ENCODE measurements around the gene EME1. TPM values are rescaled to one million over a fixed set of nuclear protein-coding genes. Genes with fewer than 3 reads are reported as not detected.
A peak's percentile ranks its signal among the peaks of the same experiment; 100 is the strongest.

Gene EME1
- total and polyA plus RNA-seq, 2 of the 13 experiments (the other 11 are each of a cell fraction or from before 2014, with no cell fraction given) = 20.7 to 24.6 TPM

GRCh38 chr17:50425682-50426471 lies 52.8 kb downstream of the EME1 start, which contains the start of gene ACSF2 (continued):
- TF ChIP-seq ZNF687 (CRISPR knock-in tag; IDR thresholded peaks at IDR 0.05) (peak; percentile 90), SIX4 (CRISPR knock-in tag; IDR thresholded peaks at IDR 0.05) (0 out of 2 replicates have a peak, but pooled peaks have one; percentile 50), ZBTB2 (CRISPR knock-in tag; IDR thresholded peaks at IDR 0.05; ENCODE audit: low read depth) (peak; percentile 71), UBTF (CRISPR knock-in tag; IDR thresholded peaks at IDR 0.05) (peak; percentile 34), ZZZ3 (CRISPR knock-in tag; IDR thresholded peaks at IDR 0.05; ENCODE audit: borderline replicate concordance) (peak; percentile 16; the same call in 1 of the 2 replicates), ZNF609 (CRISPR knock-in tag; IDR thresholded peaks at IDR 0.05; ENCODE audit: borderline replicate concordance) (no peak), USF2 (IDR thresholded peaks at IDR 0.05; ENCODE audit: low read depth, low read length) (no peak), USF2 (CRISPR knock-in tag; IDR thresholded peaks at IDR 0.05; ENCODE audit: borderline replicate concordance) (peak; percentile 72; the same call in 1 of the 2 replicates), ZBTB3 (CRISPR knock-in tag; IDR thresholded peaks at IDR 0.05; ENCODE audit: borderline replicate concordance, low read depth) (no peak), PPARG (CRISPR knock-in tag; conservative IDR thresholded peaks at IDR 0.05) (0 out of 2 replicates have a peak, but pooled peaks have one; percentile 39), DRAP1 (CRISPR knock-in tag; IDR thresholded peaks at IDR 0.05) (peak; percentile 86)
